ENCODE results near the gene TMEM121B.

GRCh38 chr22:17097701-17098100 is 23.5 kb downstream of the TMEM121B start:
- TF ChIP-seq CTCF (IDR thresholded peaks at IDR 0.05) (no peak), POLR2A (IDR thresholded peaks at IDR 0.05) (no peak)

Measured in body of pancreas (tissue), 4 donors.